HG03432 (cell line): ENCODE measurements around the gene MAN2B2.

Experiments
- ATAC-seq: cut with Tn5 transposase; IDR thresholded peaks from one replicate; pipeline ENCODE4 v1.9.1; 2021; ENCODE audit warnings: mild to moderate bottlenecking, moderate library complexity; ENCODE audit not compliant: unreplicated experiment

MAN2B2 gene

DNA sequence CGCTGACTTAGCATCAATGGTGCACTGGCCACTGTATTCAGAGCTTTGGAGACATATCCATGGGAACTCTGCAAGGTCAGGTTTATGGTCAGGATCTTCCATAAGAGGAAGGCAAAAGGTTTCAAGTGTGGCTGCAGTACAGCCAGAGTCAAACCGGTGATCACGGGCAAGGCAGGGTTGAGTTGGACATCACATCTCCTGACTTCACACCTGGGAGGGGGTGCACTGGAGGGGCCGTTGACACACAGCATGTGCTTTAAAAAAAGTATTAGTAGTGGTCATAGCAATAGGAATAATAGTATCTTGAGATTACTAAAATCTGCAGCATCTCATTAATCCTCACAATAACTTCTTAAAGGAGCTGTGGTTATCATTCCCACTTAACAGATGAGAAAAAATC, 28.9 kb upstream of the MAN2B2 start:
- no peak for ATAC-seq

DNA sequence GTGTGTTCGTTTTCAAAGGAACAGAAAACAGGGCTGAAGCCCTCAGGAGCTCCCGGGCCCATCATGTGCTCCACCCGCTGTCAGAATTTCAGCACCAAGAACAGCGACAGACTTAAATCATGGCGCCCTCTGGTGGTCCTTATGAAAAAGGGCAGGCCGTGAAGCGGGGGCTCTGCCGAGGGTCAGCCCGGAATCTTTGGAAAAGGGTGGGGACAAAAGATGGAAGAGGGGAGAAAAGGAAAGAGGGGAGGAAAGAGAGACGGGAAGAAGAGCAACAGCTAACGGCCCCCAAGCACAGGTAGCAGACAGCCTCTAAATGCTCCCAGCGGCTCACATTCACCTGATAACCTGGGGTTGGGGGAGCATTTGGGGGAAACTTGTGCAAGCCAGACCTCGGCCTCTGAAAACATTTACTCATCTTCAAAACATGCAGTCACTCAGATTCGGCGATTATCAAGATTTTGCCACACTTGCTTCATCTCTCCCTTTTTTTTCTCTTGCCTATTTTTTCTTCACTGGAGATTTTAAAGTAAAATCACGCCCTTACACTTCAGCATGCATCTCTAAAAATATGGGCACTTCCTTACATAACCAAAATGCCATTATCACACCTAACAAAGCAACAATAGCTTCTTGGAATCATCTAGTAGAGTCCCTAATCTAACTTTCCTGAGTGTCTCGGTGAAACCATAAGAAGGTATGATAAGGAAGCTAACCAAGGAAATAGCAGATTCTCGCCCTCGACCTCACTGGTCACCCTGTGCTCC, 28.1 kb upstream of the MAN2B2 start:
- ATAC-seq = no peak

DNA sequence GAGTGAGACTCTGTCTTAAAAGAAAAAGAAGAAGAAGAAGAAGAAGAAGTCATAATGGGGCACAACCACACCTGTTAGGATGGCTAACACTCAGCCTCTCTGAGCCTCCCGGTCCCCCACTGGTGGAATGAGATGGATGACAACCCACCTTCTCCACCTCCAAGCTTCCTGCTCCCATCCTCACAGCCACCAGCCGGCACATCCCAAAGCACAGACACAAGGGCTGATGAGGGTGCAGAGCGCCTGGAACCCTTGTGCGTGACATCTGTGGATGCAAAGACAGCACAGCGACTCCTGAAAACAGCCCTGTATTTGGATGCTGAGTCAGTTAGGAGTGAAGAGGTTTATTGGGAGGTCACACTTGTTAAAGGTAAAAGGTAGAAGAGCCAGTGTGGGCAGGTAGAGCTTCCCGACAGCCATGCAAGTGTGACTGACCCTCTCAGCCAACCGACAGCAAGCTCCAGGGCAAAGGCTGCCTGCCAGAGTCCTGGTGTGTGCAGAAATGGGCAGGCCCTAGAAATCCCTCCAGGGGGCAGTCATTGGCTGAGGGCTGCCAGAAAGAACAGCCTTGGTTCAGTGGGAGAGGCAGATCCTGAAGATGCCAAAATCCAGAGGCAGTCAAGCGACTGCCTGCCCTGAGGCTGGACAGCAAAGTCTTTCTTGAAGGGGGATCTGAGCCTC, 26.6 kb upstream of the MAN2B2 start:
- no peak for ATAC-seq

DNA sequence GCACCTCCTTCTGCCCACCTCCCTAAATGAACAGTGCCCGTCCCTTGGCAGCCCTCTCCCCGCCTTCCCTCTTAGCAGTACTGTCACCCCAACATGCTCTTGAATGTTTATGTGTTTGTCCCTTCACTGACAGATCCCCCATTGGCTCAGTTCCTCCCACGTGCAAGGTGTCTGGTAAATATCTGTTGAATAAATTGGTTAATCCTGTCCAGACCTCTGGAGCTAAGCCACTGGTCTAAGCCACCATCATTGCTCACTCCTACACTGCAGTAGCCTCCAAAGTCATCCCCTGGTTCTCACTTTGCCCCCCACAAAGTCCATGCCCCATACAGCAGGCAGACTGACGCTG, 26.1 kb upstream of the MAN2B2 start:
- ATAC-seq = no peak

DNA sequence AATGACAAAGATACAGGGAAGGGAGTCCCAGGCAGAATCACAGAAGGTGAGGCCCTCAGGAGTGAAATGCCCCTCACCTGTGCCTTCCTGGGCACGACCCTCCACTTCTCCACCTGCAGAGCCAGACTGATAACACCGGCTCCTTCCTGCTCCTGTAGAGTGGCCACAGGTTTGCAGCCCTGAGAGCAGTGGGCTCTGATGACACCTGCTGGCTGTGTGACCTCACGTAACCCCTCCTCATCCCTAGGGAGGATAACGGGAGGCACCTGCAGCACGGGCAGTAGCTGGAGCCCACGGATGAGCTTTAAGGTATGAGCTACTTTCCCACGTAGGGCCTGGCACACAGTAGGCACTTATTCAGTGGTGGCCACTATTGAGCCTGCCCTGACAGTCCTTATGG, 25.5 kb upstream of the MAN2B2 start:
- ATAC-seq = no peak

DNA sequence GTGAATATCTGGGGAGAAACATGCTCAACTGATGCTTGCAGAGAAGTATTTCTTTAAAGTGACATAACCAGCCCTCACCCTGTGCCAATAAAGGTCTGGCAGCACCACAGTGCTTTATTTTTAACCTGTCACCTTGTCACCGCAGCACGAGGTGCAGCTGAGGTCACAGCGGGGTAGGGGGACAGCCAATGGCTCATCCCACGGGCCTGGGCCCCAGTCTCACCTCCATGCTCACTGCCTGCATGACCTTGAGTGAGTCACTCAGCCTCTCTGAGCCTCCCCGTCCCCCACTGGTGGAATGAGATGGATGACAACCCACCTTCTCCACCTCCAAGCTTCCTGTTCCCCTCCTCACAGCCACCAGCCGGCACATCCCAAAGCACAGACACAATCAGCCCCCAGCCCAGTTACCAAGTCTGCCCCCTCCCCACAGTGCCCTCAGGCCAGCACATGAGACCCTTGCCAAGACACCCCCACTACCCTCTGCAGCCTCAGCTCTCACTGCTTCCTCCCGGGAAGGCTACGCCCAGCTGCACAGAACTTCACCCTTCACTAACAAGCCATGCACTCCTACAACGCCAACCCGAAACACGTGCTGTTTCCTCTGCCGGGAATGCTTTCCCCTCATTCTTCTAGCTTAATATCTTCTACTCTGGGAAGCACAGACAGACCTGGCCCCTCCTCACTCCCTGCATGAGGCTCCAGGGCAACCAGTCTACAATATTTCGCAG, 24.9 kb upstream of the MAN2B2 start:
- ATAC-seq = no peak

DNA sequence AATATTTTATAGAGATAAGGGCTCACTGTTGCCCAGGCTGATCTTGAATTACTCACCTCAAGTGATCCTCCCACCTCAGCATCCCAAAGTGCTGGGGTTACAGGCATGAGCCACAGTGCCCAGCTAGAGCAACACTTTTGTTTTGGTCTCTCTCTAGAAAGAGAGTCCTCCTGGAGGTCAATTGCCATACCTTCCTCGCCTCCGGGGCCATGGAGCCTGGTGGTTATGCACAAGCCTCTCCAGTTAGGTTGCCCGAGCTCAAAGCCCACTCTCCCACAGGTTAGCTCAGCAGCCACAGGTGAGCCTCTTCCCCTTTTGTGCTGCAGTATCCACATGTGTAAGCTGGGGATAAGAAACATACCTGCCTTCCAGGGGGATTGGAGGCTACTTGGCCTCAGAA, 24.2 kb upstream of the MAN2B2 start:
- ATAC-seq = no peak

DNA sequence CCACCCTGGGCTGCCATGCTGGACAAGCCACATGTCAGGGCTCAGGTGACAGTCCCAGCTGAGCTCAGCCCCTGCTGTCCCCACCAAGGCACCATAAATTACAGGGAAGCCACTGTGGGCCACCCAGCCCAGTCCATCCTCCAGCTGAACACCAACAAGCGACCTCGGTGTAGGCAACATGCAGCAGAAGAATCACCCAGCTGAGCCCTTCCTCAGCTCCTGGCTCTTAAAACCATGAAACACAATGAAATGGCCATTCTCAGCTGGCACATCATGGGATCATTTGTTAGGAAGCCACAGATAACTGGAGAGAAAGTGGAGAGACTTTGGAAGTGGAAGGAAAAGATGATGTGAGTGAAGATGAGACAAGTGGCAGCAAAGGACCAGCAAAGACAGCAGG, 23.3 kb upstream of the MAN2B2 start:
- ATAC-seq = no peak

DNA sequence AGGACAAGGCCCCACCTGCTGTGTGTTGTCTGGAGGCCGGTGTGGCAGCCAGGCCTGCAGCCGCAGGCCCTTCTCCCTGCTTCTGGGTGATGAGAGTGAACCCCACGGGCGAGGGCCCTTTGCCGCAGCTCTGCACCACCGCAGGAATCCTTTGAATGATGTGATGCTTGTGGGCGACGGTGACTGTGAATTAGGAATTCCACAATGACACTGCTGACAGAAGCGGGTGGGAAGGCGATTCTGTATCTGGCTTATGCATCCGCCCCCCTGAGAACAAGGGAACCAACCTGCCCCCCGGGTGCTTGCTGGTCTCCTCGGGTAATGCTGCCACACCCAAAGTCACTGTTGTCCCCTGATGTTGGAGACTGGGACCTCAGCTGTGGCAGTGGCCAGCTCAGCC, 19.5 kb upstream of the MAN2B2 start:
- no peak for ATAC-seq

DNA sequence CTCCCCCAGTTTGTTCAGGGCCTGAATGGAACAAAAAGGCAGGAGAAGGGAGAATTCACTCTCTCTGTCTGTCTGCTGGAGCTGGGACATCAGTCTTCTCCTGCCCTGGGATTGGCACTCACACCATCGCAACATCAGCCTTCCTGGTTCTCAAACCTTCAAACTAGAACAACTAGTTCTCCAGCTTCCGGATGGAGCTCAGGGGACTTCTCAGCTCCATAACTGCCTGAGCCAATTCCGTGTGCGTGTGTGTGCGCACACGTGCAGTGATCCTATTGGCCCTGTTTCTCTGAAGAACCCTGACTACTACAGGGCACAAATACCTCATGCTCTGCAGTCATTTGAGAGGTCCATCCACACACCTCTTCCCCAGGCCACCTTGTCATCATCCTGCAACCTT, 18.7 kb upstream of the MAN2B2 start:
- ATAC-seq = no peak

DNA sequence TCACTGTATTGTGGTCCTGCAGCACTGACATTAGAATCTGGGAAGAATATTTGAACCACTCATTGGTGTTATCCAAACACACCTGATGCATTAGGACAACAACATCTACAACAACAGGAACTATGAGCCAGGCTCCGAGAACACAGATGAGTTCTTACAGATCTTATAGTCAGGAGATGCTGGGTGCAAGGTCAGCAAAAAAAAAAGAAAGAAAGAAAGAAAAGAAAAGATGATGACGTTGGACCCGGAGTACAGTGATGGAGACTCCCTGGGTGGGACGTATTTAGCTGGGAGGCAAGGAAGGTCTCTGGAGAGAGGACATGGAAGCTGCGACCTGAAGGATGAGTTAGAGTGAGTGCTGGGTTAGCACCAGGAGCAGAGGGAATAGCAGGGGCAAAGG, 17.8 kb upstream of the MAN2B2 start:
- ATAC-seq = no peak

DNA sequence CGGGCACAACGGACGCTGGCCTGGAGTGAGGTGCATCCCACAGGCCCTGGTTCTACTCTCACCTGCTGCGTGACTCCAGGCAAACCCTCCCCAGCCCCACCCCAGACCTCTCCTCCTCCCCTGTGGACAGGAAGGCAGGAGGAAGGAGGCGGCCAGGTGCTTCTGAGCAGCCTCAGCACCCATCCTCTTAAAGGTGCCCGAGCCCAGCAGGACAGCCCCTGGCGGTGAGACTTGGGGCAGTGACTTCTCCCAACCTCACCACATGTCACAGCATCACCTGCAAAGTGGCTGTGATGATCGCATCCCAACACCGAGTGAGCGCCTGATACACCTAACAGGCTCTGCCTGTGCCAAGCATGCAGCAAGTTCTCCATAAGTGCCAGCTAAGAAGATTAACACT, 17.1 kb upstream of the MAN2B2 start:
- no peak for ATAC-seq

DNA sequence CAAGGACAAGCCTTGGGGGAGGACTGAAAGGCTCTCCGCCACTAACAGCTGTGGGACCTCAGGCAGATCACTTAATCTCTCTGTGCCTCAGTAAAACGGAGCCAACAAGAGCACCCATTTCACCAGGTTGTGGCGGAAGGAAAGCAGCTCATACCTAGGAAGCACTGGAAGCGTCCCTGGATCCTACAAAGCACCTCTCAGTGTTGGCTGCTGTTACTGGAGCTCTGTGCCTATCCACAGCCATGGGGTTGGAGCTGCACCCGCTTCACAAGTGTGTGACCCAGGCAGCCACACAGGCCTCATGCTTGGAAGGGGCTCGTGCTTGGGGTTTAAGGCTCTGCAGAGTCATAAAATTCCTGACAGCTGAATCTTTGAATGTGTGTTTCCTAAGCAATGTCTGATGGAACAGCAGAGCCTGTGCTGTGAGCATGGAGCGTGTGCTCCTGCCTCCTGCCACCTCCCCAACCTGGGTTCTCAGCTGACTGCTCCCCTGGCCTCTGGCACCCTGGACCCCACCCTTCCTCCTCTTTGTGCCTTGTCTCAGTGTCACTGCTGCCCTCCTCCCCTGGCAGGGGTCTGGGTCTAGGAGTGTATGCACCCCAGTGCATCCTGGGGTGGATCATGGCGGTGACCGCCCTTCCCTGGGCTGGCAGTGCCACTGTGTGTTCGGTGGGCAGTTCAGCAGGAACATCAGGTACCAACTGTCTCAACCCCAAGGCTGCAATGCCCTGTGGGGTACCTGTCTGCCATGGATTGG, 14.4 kb upstream of the MAN2B2 start:
- no peak for ATAC-seq

DNA sequence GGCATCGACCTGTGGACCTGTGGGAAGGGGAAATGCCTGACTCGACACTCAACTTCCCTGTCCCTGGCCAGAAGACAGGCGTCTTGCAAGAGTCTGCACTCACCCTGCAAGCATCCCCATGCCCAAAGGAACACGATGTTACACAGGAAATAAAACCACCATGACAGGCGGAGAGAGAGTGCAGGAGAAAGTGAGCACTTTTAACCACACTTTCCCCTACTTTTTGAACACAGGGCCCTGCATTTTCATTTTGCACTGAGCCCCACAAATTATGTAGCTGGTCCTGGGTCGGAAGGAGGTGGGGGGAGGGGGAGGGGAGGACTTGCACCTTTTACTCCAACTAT, 13.8 kb upstream of the MAN2B2 start:
- no peak for ATAC-seq

DNA sequence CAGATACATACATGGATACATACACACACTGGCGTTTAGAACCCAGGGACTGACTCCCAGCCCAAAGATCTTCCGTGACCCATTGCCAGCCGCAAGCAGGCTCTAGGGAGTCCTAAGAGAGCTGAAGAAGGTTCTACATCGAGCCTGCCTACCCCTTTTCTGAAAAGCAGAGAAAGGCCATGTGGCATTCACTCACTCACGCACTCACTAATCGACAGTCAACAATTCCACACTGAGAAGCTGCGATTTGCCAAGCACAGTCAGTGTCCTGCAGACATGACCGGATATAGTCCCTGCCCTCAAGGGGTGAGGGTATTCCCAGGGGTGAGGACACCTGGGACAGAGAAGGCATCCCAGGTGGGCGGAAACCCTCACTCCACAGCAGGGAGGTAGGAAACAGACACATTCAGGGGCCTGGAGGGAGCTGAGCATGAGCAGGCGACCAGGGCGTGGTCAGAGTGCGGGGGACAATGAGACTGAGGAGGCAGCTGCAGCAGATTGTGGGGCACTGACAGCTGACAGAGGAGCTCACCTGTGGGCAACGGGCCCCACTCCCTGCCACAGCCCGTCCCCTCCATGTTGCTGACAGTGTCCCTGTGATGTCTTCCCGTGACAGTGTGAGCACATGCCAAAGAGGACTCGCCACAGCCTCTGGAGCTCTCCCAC, 13.2 kb upstream of the MAN2B2 start:
- ATAC-seq = no peak

DNA sequence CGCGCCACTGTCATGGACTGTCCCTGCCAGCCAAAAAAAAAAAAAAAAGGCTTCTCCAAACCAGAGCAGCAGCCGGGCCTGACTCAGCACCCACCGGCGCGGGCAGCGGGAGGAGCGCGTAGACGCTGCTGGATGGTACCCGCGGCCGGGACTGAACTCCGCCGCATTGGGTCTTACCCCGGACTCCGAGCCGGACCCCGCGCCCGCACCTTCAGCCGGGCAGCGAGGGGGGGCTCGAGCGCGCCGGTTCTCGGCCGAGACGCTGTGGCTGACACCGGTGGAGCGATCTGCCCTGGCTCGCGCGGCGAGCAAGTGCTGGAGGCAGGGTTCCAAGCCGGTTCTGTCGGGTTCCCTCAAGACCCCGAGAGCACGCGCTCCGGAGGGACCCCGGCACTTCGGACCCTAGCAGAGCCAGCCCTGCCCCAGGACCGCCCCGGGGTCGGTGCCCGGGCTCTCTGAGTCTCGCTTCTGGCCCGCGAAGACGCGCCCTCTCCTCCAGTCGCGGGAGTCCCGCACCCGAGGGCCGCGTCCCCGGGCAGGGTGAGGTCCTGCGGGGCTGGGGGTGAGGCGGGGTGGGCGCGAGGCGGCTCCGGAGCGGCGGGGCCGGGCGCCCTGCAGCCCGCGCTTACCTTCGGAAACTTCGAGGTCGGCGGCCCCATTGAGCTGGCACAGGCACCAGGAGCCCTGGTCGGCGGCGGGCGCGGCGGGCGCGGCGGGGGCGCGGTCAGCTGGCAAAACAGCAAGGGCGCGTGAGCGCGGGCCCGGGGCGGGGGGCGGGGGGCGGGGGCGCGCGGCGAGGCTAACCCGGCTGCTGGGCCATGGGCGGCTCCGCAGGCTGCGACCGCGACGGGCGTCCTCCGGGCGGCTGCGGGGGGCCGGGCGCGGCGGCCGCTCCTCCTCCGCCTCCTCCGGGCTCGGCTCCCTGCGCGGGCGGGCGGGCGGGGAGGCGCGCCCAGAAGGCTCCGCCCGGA, 11.8 kb upstream of the MAN2B2 start:
- no peak for ATAC-seq

DNA sequence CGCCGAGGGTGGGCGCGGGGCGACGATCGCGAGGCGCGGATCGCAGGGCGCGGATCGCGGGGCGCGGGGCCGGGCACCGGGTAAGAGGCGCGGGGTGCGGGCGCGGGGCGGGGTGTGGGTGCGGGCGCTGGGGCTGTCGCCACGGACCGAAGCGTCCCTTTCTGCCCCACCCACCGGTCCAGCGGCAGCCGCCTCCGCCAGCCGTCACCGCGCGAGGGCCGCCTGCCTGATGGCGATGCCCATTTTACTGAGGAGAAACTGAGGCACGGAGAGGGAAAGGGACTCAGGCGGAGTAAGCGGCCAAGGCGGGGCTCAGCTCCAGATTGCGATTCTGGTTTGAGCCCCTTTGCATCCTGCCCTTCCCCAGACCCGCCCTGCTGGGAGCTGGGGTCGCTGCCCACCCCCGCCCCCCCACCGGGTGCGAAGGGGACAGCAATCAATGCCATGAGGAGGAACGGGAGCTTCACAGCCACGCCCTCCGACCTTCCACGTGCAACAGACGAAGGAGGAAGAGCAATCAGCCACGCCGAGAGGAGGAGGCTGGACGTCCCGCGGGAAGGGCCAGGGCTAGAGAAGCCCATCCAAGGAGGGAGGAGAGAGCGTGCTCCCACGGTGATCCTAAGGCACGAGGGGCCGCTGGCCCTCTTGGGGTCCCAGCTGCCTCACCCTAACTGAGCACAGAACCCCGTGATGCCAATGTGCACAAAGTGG, 10.9 kb upstream of the MAN2B2 start:
- ATAC-seq = no peak

DNA sequence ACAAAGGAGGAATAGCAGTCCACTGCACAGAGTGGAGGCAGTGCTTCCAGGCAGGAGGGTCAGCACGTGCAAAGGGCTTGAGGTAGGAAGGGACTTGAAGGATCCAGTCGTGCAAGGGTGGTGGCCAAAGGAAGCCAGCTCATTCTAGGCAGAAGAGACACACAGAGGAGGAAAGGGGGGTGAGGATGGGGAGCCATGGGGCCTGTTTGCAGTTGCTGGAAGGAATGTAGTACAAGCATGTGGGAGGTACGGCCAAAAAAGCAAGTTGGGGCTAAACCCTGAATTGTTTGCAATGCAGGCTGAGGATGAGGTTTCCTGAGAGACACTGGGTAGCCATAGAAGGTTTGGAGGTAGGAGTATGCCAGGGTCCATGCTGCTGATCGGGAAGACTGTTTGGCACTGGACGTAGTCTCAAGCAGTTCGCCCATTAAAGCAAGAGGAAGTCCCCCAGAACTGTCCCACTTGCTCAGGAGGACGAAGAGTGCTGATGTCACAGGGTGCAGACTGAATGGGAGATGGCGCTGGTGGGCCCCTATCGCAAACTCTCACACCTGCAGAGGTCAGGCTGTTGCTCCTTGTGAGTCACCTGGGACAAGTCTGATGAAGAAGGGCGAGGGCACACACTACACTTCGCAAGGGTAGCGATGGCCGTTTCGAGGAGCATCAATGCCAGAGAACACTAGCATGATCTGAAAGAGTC, 9.1 kb upstream of the MAN2B2 start:
- no peak for ATAC-seq
